GM23248 (cell line): ENCODE measurements around the gene AGAP1. TPM values are rescaled to one million over a fixed set of nuclear protein-coding genes. Genes with fewer than 3 reads are reported as not detected.

Source experiments
- DNase-seq: peaks from one replicate; pipeline ENCODE4 v3.0.0-alpha.2; 2015
- H2AFZ ChIP-seq: fragments of 200-600 bp; sonication (generic); 2 replicates; pipeline ENCODE4 v1.6.1; 2016; ENCODE audit warnings: antibody characterized with exemption
- H3F3A ChIP-seq: fragments of 200-600 bp; sonication (generic); 2 replicates; pipeline ENCODE4 v1.6.1; 2016; ENCODE audit warnings: mild to moderate bottlenecking, antibody characterized with exemption, mixed run types; ENCODE audit not compliant: insufficient read depth
- H3K27ac ChIP-seq: fragments of 200-600 bp; sonication (generic); 2 replicates; pipeline ENCODE4 v1.5.1; 2016; ENCODE audit warnings: mild to moderate bottlenecking
- H3K27me3 ChIP-seq: fragments of 200-600 bp; sonication (generic); replicated peaks from 2 replicates; pipeline ENCODE4 v1.6.1; 2016; ENCODE audit warnings: mild to moderate bottlenecking; ENCODE audit not compliant: insufficient read depth
- H3K36me3 ChIP-seq: fragments of 200-600 bp; sonication (generic); 2 replicates; pipeline ENCODE4 v1.6.1; 2016; ENCODE audit warnings: low read depth, mild to moderate bottlenecking
- H3K4me1 ChIP-seq: fragments of 200-600 bp; sonication (generic); 2 replicates; pipeline ENCODE4 v1.6.1; 2016; ENCODE audit warnings: mild to moderate bottlenecking; ENCODE audit not compliant: insufficient read depth
- H3K4me2 ChIP-seq: fragments of 200-600 bp; sonication (generic); one replicate; pipeline ENCODE4 v1.6.1; 2016; ENCODE audit warnings: mild to moderate bottlenecking; ENCODE audit not compliant: unreplicated experiment
- H3K4me3 ChIP-seq: fragments of 200-600 bp; sonication (generic); 2 replicates; pipeline ENCODE4 v1.5.1; 2016; ENCODE audit warnings: mild to moderate bottlenecking
- H3K79me2 ChIP-seq: fragments of 200-600 bp; sonication (generic); 2 replicates; pipeline ENCODE4 v1.6.1; 2016; ENCODE audit warnings: mild to moderate bottlenecking; ENCODE audit not compliant: insufficient read depth
- H3K9ac ChIP-seq: fragments of 200-600 bp; sonication (generic); 2 replicates; pipeline ENCODE4 v1.6.1; 2016; ENCODE audit warnings: mild to moderate bottlenecking
- H3K9me2 ChIP-seq: fragments of 200-600 bp; sonication (generic); 2 replicates; pipeline ENCODE4 v1.6.1; 2016; ENCODE audit warnings: mixed run types, mild to moderate bottlenecking, moderate library complexity; ENCODE audit not compliant: insufficient read depth
- H3K9me3 ChIP-seq: fragments of 200-600 bp; sonication (generic); one replicate; pipeline ENCODE4 v1.6.1; 2017; ENCODE audit warnings: low read depth
- H4K20me1 ChIP-seq: fragments of 200-600 bp; sonication (generic); 2 replicates; pipeline ENCODE4 v1.6.0; 2016; ENCODE audit not compliant: insufficient read depth
- EZH2 ChIP-seq: fragments of 200-600 bp; sonication (generic); IDR thresholded peaks from 2 replicates; pipeline ENCODE4 v1.6.1; 2018; ENCODE audit warnings: antibody characterized with exemption, mild to moderate bottlenecking; ENCODE audit not compliant: insufficient read depth, poor library complexity, severe bottlenecking
- EZH2phosphoT487 ChIP-seq: fragments of 200-600 bp; sonication (generic); IDR thresholded peaks from 2 replicates; pipeline ENCODE4 v1.6.1; 2018; ENCODE audit warnings: antibody characterized with exemption, moderate library complexity, mild to moderate bottlenecking, low read depth; ENCODE audit not compliant: insufficient read depth
- WGBS, 2 experiments: methylation state at CpG; one replicate each; pipeline ENCODE4 v1.1.6; 2015 to 2017; ENCODE audit warnings: low lambda C conversion rate in 2 of 2, low coverage in 1 of 2; ENCODE audit errors: missing lambda C conversion rate in 2 of 2; 5-methylcytosine and 5-hydroxymethylcytosine counted together
- in situ Hi-C: fragments of 300-500 bp; cut with MboI; formaldehyde crosslinking; loops from 2 replicates; pipeline ENCODE4 v1.15.0; 2020
- polyA plus RNA-seq: library from polyadenylated mRNA; unstranded; fragments of >200 nt; fragmentation: Nextera tagmentation; extraction: Ambion mirVana; gene quantifications from 2 replicates; pipeline ENCODE4 v1.2.1, GENCODE V29; 2016
- total RNA-seq: library from RNA; depleted of rRNA; stranded (reverse); fragments of >200 nt; shearing (Covaris generic); gene quantifications from 2 replicates; pipeline ENCODE4 v1.2.3, GENCODE V29; 2014

Gene AGAP1
- total and polyA plus RNA-seq, 2 experiments from 2014 or later: 2.2 to 9.9 TPM

- in situ Hi-C loops: no loop called here
Measured at GRCh38 chr2:235914756-235915155, 420.9 kb downstream of the AGAP1 start.

GRCh38 chr2:235917506-235917905, 423.7 kb downstream of the AGAP1 start:
- Histone ChIP-seq H4K20me1 (no peaks in the 10 kb centered on the region), H3K36me3 (no peaks in the 10 kb centered on the region), H3F3A (no peaks in the 10 kb centered on the region), H3K4me2 (no peak overlapping the region), H3K27ac (no peak overlapping the region), H3K4me3 (no peak overlapping the region), H3K9me2 (no peaks in the 10 kb centered on the region), H3K79me2 (no peaks in the 10 kb centered on the region), H3K4me1 (0 out of 2 replicates have a peak, but pooled peaks cover under 1% of the 10 kb centered on the region), H3K27me3 (no peaks in the 10 kb centered on the region), H2AFZ (no peak overlapping the region), H3K9me3 (no peaks in the 10 kb centered on the region), H3K9ac (no peak overlapping the region)
- 84 to 86% methylated on average over 19 of the region's 19 CpGs for WGBS, 2 experiments
- in situ Hi-C loops: no loop called here
- DNase-seq: no peak
- TF ChIP-seq EZH2phosphoT487 (no peak), EZH2 (no peak)

More at GRCh38 chr2:235914756-235915155, 420.9 kb downstream of the AGAP1 start:
- H3K9me3 ChIP-seq: no peaks in the 10 kb centered on the region
- WGBS, 2 experiments: 92 to 96% methylated on average over 9 of the region's 9 CpGs
- H3K79me2 ChIP-seq: no peaks in the 10 kb centered on the region
- H3K36me3 ChIP-seq: no peaks in the 10 kb centered on the region
- no peak overlapping the region for H2AFZ ChIP-seq
- no peak overlapping the region for H3K4me2 ChIP-seq
- H3K4me3 ChIP-seq: no peak overlapping the region
- H3K9ac ChIP-seq: no peak overlapping the region
- 0 out of 2 replicates have a peak, but pooled peaks cover 3% of the 10 kb centered on the region for H3K4me1 ChIP-seq
- no peak overlapping the region for H3K27ac ChIP-seq
- TF ChIP-seq EZH2phosphoT487 (no peak), EZH2 (no peak)
- no peaks in the 10 kb centered on the region for H3F3A ChIP-seq
- no peaks in the 10 kb centered on the region for H3K27me3 ChIP-seq
- no peaks in the 10 kb centered on the region for H4K20me1 ChIP-seq
- DNase-seq: no peak
- no peaks in the 10 kb centered on the region for H3K9me2 ChIP-seq

GRCh38 chr2:235918876-235919275, 425.0 kb downstream of the AGAP1 start:
- TF ChIP-seq EZH2phosphoT487: no peak
- no peak for TF ChIP-seq EZH2
- WGBS, 2 experiments: 92 to 94% methylated on average over 7 to 8 of the region's 8 CpGs

GRCh38 chr2:235920216-235920865, 426.5 kb downstream of the AGAP1 start:
- WGBS, 2 experiments: 97 to 99% methylated on average over 7 of the region's 7 CpGs

More at GRCh38 chr2:235918876-235919275, 425.0 kb downstream of the AGAP1 start:
- no peaks in the 10 kb centered on the region for H4K20me1 ChIP-seq
- H3K4me2 ChIP-seq: no peak overlapping the region
- in situ Hi-C loops: no loop called here
- H3K9me3 ChIP-seq: no peaks in the 10 kb centered on the region
- H3K9me2 ChIP-seq: no peaks in the 10 kb centered on the region
- H3K9ac ChIP-seq: no peak overlapping the region
- H3K4me1 ChIP-seq: no peaks in the 10 kb centered on the region
- no peaks in the 10 kb centered on the region for H3K79me2 ChIP-seq
- H3F3A ChIP-seq: no peaks in the 10 kb centered on the region
- H2AFZ ChIP-seq: no peak overlapping the region
- no peak for DNase-seq
- no peaks in the 10 kb centered on the region for H3K36me3 ChIP-seq
- no peak overlapping the region for H3K4me3 ChIP-seq
- no peaks in the 10 kb centered on the region for H3K27me3 ChIP-seq
- H3K27ac ChIP-seq: no peak overlapping the region

More at GRCh38 chr2:235920216-235920865, 426.5 kb downstream of the AGAP1 start:
- Histone ChIP-seq H3K4me2 (no peak overlapping the region), H3K9ac (no peak overlapping the region), H3K4me3 (no peak overlapping the region), H3K9me3 (no peaks in the 10 kb centered on the region), H3K79me2 (no peaks in the 10 kb centered on the region), H3K4me1 (no peaks in the 10 kb centered on the region), H3K9me2 (no peaks in the 10 kb centered on the region), H2AFZ (no peak overlapping the region), H3K27me3 (no peaks in the 10 kb centered on the region), H3K36me3 (no peaks in the 10 kb centered on the region), H4K20me1 (no peaks in the 10 kb centered on the region), H3F3A (no peaks in the 10 kb centered on the region), H3K27ac (no peak overlapping the region)
- TF ChIP-seq EZH2 (no peak), EZH2phosphoT487 (no peak)
- DNase-seq: no peak
- in situ Hi-C loops: no loop called here
